Measurements from ENCODE around the gene ELF2.

GRCh38 chr4:139115226-139115625 is 61.8 kb downstream of the ELF2 start:
- TF ChIP-seq, protein P1, sequence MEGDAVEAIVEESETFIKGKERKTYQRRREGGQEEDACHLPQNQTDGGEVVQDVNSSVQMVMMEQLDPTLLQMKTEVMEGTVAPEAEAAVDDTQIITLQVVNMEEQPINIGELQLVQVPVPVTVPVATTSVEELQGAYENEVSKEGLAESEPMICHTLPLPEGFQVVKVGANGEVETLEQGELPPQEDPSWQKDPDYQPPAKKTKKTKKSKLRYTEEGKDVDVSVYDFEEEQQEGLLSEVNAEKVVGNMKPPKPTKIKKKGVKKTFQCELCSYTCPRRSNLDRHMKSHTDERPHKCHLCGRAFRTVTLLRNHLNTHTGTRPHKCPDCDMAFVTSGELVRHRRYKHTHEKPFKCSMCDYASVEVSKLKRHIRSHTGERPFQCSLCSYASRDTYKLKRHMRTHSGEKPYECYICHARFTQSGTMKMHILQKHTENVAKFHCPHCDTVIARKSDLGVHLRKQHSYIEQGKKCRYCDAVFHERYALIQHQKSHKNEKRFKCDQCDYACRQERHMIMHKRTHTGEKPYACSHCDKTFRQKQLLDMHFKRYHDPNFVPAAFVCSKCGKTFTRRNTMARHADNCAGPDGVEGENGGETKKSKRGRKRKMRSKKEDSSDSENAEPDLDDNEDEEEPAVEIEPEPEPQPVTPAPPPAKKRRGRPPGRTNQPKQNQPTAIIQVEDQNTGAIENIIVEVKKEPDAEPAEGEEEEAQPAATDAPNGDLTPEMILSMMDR (IDR thresholded peaks at IDR 0.05), result no peak
- no peak for TF ChIP-seq POLR2AphosphoS5 (IDR thresholded peaks at IDR 0.05)

Data from breast epithelium (tissue), 3 donors.